HepG2 (cell line): ENCODE results near the gene PPP1R12C.

Source experiments
- BHLHE40 ChIP-seq: IDR thresholded peaks from 2 replicates; pipeline ENCODE4 v1.6.1; 2011; ENCODE audit warnings: low read length, improper control_type of control experiment
- KLF15 ChIP-seq: sonication (generic); formaldehyde crosslinking; IDR thresholded peaks from 2 replicates; pipeline ENCODE4 v1.8.1; 2023; ENCODE audit warnings: borderline replicate concordance, mild to moderate bottlenecking, inconsistent platforms, missing genetic modification reagents, mixed read lengths
- KLF6 ChIP-seq: IDR thresholded peaks from 2 replicates; pipeline ENCODE4 v1.8.0; 2016; ENCODE audit warnings: missing biosample characterization, missing genetic modification reagents
- NCOA1 ChIP-seq: sonication (generic); formaldehyde crosslinking; IDR thresholded peaks from 2 replicates; pipeline ENCODE4 v1.9.0; 2021; ENCODE audit warnings: missing genetic modification reagents
- RARA ChIP-seq: IDR thresholded peaks from 2 replicates; pipeline ENCODE4 v1.6.1; 2016; ENCODE audit warnings: missing genetic modification reagents, missing compliant biosample characterization

- no peak for TF ChIP-seq NCOA1
- no peak for TF ChIP-seq BHLHE40
- no peak for TF ChIP-seq KLF15 (CRISPR knock-in tag)
- TF ChIP-seq KLF6: no peak
- no peak for TF ChIP-seq RARA (CRISPR knock-in tag)
These were observed 58.4 kb downstream of the PPP1R12C start for GRCh38 chr19:55058781-55059610.
